Liver (tissue), 9 donors: ENCODE data around the gene CYBRD1. TPM values are rescaled to one million over a fixed set of nuclear protein-coding genes. Genes with fewer than 3 reads are reported as not detected.

Source experiments
- DNase-seq: peaks from one replicate; pipeline ENCODE4 v3.0.0-alpha.2; 2017; ENCODE audit warnings: low spot score
- H3K27ac ChIP-seq, 2 donors: one replicate each; pipeline ENCODE4 v1.7.0; 2013; ENCODE audit warnings: inconsistent platforms in 2 of 2, low read length in 2 of 2, control low read depth in 1 of 2, low read depth in 1 of 2, mild to moderate bottlenecking in 1 of 2
- H3K27me3 ChIP-seq, 4 donors: one replicate each; pipeline versions ENCODE4 v1.6.1 to v1.7.0; 2013; ENCODE audit warnings: low read length in 3 of 4, inconsistent platforms in 1 of 4, mild to moderate bottlenecking in 1 of 4, moderate library complexity in 1 of 4; ENCODE audit not compliant: control insufficient read depth in 4 of 4, insufficient read depth in 4 of 4
- H3K36me3 ChIP-seq, 4 donors: one replicate each; pipeline versions ENCODE4 v1.6.1 to v1.7.0; 2013; ENCODE audit warnings: low read length in 3 of 4, mild to moderate bottlenecking in 3 of 4, low read depth in 1 of 4, moderate library complexity in 1 of 4; ENCODE audit not compliant: control insufficient read depth in 4 of 4, insufficient read depth in 3 of 4
- H3K4me1 ChIP-seq, 4 donors: one replicate each; pipeline versions ENCODE4 v1.6.1 to v1.7.0; 2013; ENCODE audit warnings: low read length in 3 of 4, mild to moderate bottlenecking in 3 of 4, moderate library complexity in 1 of 4; ENCODE audit not compliant: control insufficient read depth in 4 of 4, insufficient read depth in 4 of 4
- H3K4me3 ChIP-seq, 3 donors: one replicate each; pipeline versions ENCODE4 v1.6.1 to v1.7.0; 2013; ENCODE audit warnings: low read length in 3 of 3, control low read depth in 1 of 3, low read depth in 1 of 3, mild to moderate bottlenecking in 1 of 3
- H3K9ac ChIP-seq, 2 donors: one replicate each; pipeline ENCODE4 v1.7.0; 2013; ENCODE audit warnings: low read length in 2 of 2, mild to moderate bottlenecking in 2 of 2, moderate library complexity in 2 of 2, control low read depth in 1 of 2, low read depth in 1 of 2
- H3K9me3 ChIP-seq, 4 donors: one replicate each; pipeline versions ENCODE4 v1.6.1 to v1.7.0; 2013; ENCODE audit warnings: low read length in 3 of 4; ENCODE audit not compliant: control insufficient read depth in 4 of 4
- EGR1 ChIP-seq, 2 donors: IDR thresholded peaks; 2 replicates each; pipeline ENCODE4 v1.6.1; 2016 to 2018; ENCODE audit warnings: antibody characterized with exemption in 2 of 2, low read depth in 2 of 2
- FOXA1 ChIP-seq: IDR thresholded peaks from 2 replicates; pipeline ENCODE4 v1.6.1; 2016; ENCODE audit warnings: antibody characterized with exemption
- FOXA2 ChIP-seq: IDR thresholded peaks from 2 replicates; pipeline ENCODE4 v1.6.1; 2016; ENCODE audit warnings: antibody characterized with exemption
- GABPA ChIP-seq, 2 donors: IDR thresholded peaks in 1 of 2; conservative IDR thresholded peaks in 1 of 2; 2 replicates each; pipeline ENCODE4 v1.6.1; 2016; ENCODE audit warnings: antibody characterized with exemption in 2 of 2, mild to moderate bottlenecking in 1 of 2, moderate library complexity in 1 of 2
- HNF4G ChIP-seq: IDR thresholded peaks from 2 replicates; pipeline ENCODE4 v1.6.1; 2016; ENCODE audit warnings: antibody characterized with exemption
- RAD21 ChIP-seq, 2 donors: IDR thresholded peaks; 2 replicates each; pipeline ENCODE4 v1.6.1; 2016; ENCODE audit warnings: antibody characterized with exemption in 2 of 2, mild to moderate bottlenecking in 2 of 2
- RXRA ChIP-seq, 2 donors: IDR thresholded peaks; 2 replicates each; pipeline ENCODE4 v1.6.1; 2017 to 2018; ENCODE audit warnings: antibody characterized with exemption in 2 of 2, mild to moderate bottlenecking in 1 of 2
- SP1 ChIP-seq: IDR thresholded peaks from 2 replicates; pipeline ENCODE4 v1.6.1; 2018; ENCODE audit warnings: antibody characterized with exemption, mild to moderate bottlenecking
- TAF1 ChIP-seq: conservative IDR thresholded peaks from 2 replicates; pipeline ENCODE4 v1.6.1; 2016; ENCODE audit warnings: antibody characterized with exemption, mild to moderate bottlenecking
- YY1 ChIP-seq: IDR thresholded peaks from 2 replicates; pipeline ENCODE4 v1.6.1; 2016; ENCODE audit warnings: antibody characterized with exemption, mild to moderate bottlenecking
- WGBS: extraction: QIAGEN DNeasy Blood & Tissue Kit; methylation state at CpG from one replicate; pipeline ENCODE4 v1.1.7; 2013; 5-methylcytosine and 5-hydroxymethylcytosine counted together
- polyA plus RNA-seq, 2 donors: library from polyadenylated mRNA; stranded (reverse) in 1 of 2; unstranded in 1 of 2; fragments of 200-250 nt in 1 of 2; fragments of >200 nt in 1 of 2; fragmentation: Nextera tagmentation in 1 of 2; extraction: Ambion mirVana in 1 of 2; gene quantifications; one replicate each; pipeline versions ENCODE4 v1.2.1 to v1.2.3, GENCODE V29; 2013 to 2015
- total RNA-seq, 2 donors: library from RNA; depleted of rRNA; stranded (reverse); fragments of >200 nt; gene quantifications; one replicate each; pipeline ENCODE4 v1.2.3, GENCODE V29; 2014
- TF ChIP-seq, protein P1 (sequence below): fragments of 150-350 bp; IDR thresholded peaks from 2 replicates; pipeline ENCODE4 v1.5.1; 2017; ENCODE audit warnings: improper control_type of control experiment, low read depth, low read length; ENCODE audit not compliant: missing input control
- TF ChIP-seq, protein P2 (sequence below): IDR thresholded peaks from 2 replicates; pipeline ENCODE4 v1.6.1; 2016; ENCODE audit warnings: antibody characterized with exemption
- TF ChIP-seq, protein P3 (sequence below): IDR thresholded peaks from 2 replicates; pipeline ENCODE4 v1.6.1; 2016; ENCODE audit warnings: antibody characterized with exemption, mild to moderate bottlenecking
- donor health status: healthy.
- donor health status: healthy.
- donor health status: healthy.
- donor health status: healthy.
- donor health status: healthy.

CYBRD1 gene
- total and polyA plus RNA-seq, 4 donors, result 5.8 to 51.1 (median 9.4) TPM

DNA sequence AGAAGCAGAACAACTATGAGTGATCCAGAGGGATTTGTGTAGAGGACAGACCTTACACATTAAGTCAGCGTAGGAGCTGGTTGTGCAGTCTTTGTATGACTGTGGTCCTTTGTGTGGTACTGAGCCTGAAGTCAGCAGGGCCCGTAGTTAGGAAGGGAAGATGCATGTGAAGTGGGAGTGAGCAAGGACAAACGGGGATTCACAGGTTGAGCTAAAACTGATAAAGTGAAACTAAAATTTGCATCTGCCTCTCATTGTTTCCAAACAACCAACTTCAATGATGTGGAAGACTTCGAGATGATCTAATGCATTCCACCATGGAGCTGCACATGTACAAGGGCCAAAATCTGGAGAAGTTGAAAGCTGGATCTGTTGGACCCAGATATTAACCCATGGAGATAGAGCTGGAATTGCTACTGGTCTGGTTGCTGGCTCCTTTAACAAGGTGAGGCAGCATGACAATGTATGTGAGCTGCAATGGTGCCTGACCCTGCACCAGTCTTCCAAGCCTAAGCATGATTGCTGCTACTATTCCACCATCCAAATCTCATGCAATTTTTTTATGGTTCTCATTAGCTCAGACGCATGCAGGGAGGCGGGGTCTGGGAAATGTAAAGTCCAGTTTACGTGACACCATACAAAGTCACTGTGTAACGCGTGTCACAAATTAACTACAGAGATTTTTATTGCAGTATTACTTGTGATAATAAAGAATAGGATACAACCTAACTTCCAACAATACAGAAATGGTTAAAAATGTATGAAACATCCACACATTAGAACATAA, 12.1 kb upstream of the CYBRD1 start (continued):
- no peak for TF ChIP-seq RXRA (IDR thresholded peaks at IDR 0.05)

DNA sequence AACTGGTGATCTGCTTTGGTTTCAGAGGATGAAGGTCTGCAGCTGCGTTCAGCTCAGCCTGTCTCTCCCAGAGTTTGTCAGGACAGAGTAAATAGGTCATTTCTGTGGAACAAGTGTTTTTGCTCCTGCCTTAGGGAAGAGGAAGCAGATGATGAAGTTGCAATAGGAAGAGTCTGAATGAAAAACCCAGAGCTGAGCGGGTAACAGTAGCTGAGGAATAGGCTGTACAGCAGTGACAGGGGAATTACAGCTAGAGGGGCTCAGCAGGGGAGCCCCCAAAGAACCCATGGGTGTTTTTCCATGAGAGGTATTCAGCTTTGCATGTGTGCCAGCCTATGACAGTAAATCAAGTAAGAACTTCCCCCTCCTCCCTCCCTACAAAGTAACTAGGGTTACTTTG, 10.3 kb upstream of the CYBRD1 start:
- H3K36me3 ChIP-seq, result no peaks in the 10 kb centered on the region
- H3K27ac ChIP-seq, result no peak overlapping the region
- no peak overlapping the region for H3K9ac ChIP-seq
- H3K9me3 ChIP-seq, result peaks cover 0 to 2% (median 0%) of the 10 kb centered on the region in 4 donors
- TF ChIP-seq, protein P1, sequence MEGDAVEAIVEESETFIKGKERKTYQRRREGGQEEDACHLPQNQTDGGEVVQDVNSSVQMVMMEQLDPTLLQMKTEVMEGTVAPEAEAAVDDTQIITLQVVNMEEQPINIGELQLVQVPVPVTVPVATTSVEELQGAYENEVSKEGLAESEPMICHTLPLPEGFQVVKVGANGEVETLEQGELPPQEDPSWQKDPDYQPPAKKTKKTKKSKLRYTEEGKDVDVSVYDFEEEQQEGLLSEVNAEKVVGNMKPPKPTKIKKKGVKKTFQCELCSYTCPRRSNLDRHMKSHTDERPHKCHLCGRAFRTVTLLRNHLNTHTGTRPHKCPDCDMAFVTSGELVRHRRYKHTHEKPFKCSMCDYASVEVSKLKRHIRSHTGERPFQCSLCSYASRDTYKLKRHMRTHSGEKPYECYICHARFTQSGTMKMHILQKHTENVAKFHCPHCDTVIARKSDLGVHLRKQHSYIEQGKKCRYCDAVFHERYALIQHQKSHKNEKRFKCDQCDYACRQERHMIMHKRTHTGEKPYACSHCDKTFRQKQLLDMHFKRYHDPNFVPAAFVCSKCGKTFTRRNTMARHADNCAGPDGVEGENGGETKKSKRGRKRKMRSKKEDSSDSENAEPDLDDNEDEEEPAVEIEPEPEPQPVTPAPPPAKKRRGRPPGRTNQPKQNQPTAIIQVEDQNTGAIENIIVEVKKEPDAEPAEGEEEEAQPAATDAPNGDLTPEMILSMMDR, result no peak
- no peaks in the 10 kb centered on the region for H3K4me1 ChIP-seq
- H3K4me3 ChIP-seq, result no peak overlapping the region
- whole genome bisulfite sequencing, result 76% methylated on average over 2 of the region's 2 CpGs
- no peak for DNase-seq
- H3K27me3 ChIP-seq, result no peaks in the 10 kb centered on the region

DNA sequence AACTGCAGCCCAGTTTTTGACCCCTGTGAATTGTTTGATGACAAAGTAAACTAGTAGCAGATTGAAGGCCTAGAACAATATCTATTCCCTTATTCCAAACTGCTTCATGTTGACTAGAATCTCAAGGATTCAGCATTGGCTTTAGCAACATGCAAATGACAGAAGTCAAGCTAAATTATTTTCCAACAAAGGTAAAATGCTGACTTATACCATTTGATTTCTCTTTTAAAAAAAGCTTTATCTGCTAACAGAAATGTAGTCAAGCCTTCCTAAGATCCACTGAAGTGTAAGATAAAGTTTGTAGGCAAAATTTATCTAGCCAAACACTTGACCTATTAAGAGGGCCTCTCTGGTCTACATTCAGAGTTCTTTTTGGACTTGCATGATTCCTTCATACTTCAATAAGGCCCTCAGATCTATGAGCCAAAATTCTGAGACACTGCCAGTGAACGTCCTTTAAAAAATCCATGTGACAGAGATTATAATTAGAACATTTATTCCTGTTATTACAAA, 9.5 kb upstream of the CYBRD1 start:
- H3K4me3 ChIP-seq, result no peak overlapping the region
- no peak for TF ChIP-seq YY1
- TF ChIP-seq HNF4G, result no peak
- TF ChIP-seq RXRA (IDR thresholded peaks at IDR 0.05), result no peak
- no peak for TF ChIP-seq SP1
- TF ChIP-seq FOXA1, result no peak
- TF ChIP-seq RAD21 (IDR thresholded peaks at IDR 0.05), result no peak
- TF ChIP-seq EGR1 (IDR thresholded peaks at IDR 0.05; ENCODE audit: low read depth in 2 of 2), result no peak
- TF ChIP-seq FOXA2, result no peak
- TF ChIP-seq, protein P2, sequence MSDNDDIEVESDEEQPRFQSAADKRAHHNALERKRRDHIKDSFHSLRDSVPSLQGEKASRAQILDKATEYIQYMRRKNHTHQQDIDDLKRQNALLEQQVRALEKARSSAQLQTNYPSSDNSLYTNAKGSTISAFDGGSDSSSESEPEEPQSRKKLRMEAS, result no peak
- TF ChIP-seq TAF1, result no peak
- TF ChIP-seq, protein P3, sequence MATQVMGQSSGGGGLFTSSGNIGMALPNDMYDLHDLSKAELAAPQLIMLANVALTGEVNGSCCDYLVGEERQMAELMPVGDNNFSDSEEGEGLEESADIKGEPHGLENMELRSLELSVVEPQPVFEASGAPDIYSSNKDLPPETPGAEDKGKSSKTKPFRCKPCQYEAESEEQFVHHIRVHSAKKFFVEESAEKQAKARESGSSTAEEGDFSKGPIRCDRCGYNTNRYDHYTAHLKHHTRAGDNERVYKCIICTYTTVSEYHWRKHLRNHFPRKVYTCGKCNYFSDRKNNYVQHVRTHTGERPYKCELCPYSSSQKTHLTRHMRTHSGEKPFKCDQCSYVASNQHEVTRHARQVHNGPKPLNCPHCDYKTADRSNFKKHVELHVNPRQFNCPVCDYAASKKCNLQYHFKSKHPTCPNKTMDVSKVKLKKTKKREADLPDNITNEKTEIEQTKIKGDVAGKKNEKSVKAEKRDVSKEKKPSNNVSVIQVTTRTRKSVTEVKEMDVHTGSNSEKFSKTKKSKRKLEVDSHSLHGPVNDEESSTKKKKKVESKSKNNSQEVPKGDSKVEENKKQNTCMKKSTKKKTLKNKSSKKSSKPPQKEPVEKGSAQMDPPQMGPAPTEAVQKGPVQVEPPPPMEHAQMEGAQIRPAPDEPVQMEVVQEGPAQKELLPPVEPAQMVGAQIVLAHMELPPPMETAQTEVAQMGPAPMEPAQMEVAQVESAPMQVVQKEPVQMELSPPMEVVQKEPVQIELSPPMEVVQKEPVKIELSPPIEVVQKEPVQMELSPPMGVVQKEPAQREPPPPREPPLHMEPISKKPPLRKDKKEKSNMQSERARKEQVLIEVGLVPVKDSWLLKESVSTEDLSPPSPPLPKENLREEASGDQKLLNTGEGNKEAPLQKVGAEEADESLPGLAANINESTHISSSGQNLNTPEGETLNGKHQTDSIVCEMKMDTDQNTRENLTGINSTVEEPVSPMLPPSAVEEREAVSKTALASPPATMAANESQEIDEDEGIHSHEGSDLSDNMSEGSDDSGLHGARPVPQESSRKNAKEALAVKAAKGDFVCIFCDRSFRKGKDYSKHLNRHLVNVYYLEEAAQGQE, result no peak
- no peak for TF ChIP-seq GABPA (IDR thresholded peaks at IDR 0.05 in 1 of 2, conservative IDR thresholded peaks at IDR 0.05 in 1 of 2)
- no peaks in the 10 kb centered on the region for H3K36me3 ChIP-seq
- no peaks in the 10 kb centered on the region for H3K4me1 ChIP-seq
- no peak for DNase-seq
- WGBS, result 81% methylated on average over 1 of the region's 1 CpG
- no peaks in the 10 kb centered on the region for H3K27me3 ChIP-seq
- no peak overlapping the region for H3K27ac ChIP-seq
- no peak overlapping the region for H3K9ac ChIP-seq
- H3K9me3 ChIP-seq, result peaks cover 0 to 2% (median 0%) of the 10 kb centered on the region in 4 donors
